K562 (cell line): Measurements from ENCODE around the gene METTL23.
"Not testable (repeated sequence)": the region's sequence is repeated elsewhere in the genome, so short reads cannot be mapped to it uniquely, and the experiment has no call there.

Source experiments
- BCL6 ChIP-seq: fragments of 250-450 bp; sonication (Bioruptor Pico); IDR thresholded peaks from 2 replicates; pipeline ENCODE4 v1.4.0; 2020
- ETV6 ChIP-seq, 3 experiments: fragments of 150-350 bp in 1 of 3; sonication (generic) in 1 of 3; formaldehyde crosslinking in 1 of 3; IDR thresholded peaks; 2 replicates each; pipeline versions ENCODE4 v1.6.1 to v1.8.0; 2014 to 2022; ENCODE audit warnings: borderline replicate concordance in 2 of 3, low read depth in 2 of 3, antibody characterized with exemption in 1 of 3, low read length in 1 of 3, mild to moderate bottlenecking in 1 of 3, missing genetic modification reagents in 1 of 3
- FOXM1 ChIP-seq, 2 experiments: fragments of 450-650 bp in 1 of 2; sonication (generic) in 1 of 2; formaldehyde crosslinking in 1 of 2; IDR thresholded peaks; 2 replicates each; pipeline versions ENCODE4 v1.6.1 to v1.9.0; 2017 to 2022; ENCODE audit warnings: low read depth in 2 of 2, mild to moderate bottlenecking in 2 of 2, missing genetic modification reagents in 1 of 2, moderate library complexity in 1 of 2
- KLF1 ChIP-seq: fragments of 450-650 bp; IDR thresholded peaks from 2 replicates; pipeline ENCODE4 v1.6.1; 2016; ENCODE audit warnings: missing genetic modification characterization, missing compliant biosample characterization
- MNT ChIP-seq, 2 experiments: fragments of 450-650 bp; conservative IDR thresholded peaks; 2 replicates each; pipeline ENCODE4 v1.6.1; 2017; ENCODE audit warnings: mild to moderate bottlenecking in 2 of 2, moderate library complexity in 2 of 2
- POLR2AphosphoS5 ChIP-seq: IDR thresholded peaks from 2 replicates; pipeline ENCODE4 v1.6.1; 2011; ENCODE audit warnings: mild to moderate bottlenecking, low read depth, low read length, moderate library complexity; ENCODE audit not compliant: control insufficient read depth, insufficient read depth
- SMAD1 ChIP-seq: fragments of 150-350 bp; IDR thresholded peaks from 2 replicates; pipeline ENCODE4 v1.6.1; 2014; ENCODE audit warnings: low read length, low read depth; ENCODE audit not compliant: partially characterized antibody
- SRSF9 ChIP-seq: fragments of 200-400 bp; formaldehyde crosslinking; IDR thresholded peaks from 2 replicates; pipeline ENCODE4 v1.6.1; 2017; ENCODE audit warnings: low read depth, low read length, borderline replicate concordance
- TARDBP ChIP-seq: fragments of 450-650 bp; IDR thresholded peaks from 2 replicates; pipeline ENCODE4 v1.6.1; 2016
- ZNF212 ChIP-seq: fragments of 450-650 bp; formaldehyde crosslinking; IDR thresholded peaks from 2 replicates; pipeline ENCODE4 v1.4.0; 2020; ENCODE audit warnings: mild to moderate bottlenecking
- TF ChIP-seq, protein P1 (sequence below), 3 experiments: IDR thresholded peaks in 2 of 3; conservative IDR thresholded peaks in 1 of 3; 2 replicates each; pipeline ENCODE4 v1.5.1; 2011 to 2012; ENCODE audit warnings: low read length in 3 of 3, mild to moderate bottlenecking in 3 of 3, control low read depth in 2 of 3, improper control_type of control experiment in 1 of 3, inconsistent platforms in 1 of 3, low read depth in 1 of 3, mixed read lengths in 1 of 3, moderate library complexity in 1 of 3; ENCODE audit not compliant: insufficient read depth in 2 of 3

- TF ChIP-seq FOXM1 (IDR thresholded peaks at IDR 0.05; ENCODE audit: low read depth); FOXM1 (CRISPR knock-in tag; IDR thresholded peaks at IDR 0.05; ENCODE audit: low read depth); SRSF9; KLF1 (tag); ZNF212 (CRISPR knock-in tag); SMAD1; MNT (conservative IDR thresholded peaks at IDR 0.05); POLR2AphosphoS5; ETV6 (IDR thresholded peaks at IDR 0.05; ENCODE audit: borderline replicate concordance in 1 of 2, low read depth in 2 of 2, low read length in 1 of 2); ETV6 (CRISPR knock-in tag; IDR thresholded peaks at IDR 0.05; ENCODE audit: borderline replicate concordance); TARDBP; BCL6 (CRISPR knock-in tag): not testable (repeated sequence)
- TF ChIP-seq, protein P1, sequence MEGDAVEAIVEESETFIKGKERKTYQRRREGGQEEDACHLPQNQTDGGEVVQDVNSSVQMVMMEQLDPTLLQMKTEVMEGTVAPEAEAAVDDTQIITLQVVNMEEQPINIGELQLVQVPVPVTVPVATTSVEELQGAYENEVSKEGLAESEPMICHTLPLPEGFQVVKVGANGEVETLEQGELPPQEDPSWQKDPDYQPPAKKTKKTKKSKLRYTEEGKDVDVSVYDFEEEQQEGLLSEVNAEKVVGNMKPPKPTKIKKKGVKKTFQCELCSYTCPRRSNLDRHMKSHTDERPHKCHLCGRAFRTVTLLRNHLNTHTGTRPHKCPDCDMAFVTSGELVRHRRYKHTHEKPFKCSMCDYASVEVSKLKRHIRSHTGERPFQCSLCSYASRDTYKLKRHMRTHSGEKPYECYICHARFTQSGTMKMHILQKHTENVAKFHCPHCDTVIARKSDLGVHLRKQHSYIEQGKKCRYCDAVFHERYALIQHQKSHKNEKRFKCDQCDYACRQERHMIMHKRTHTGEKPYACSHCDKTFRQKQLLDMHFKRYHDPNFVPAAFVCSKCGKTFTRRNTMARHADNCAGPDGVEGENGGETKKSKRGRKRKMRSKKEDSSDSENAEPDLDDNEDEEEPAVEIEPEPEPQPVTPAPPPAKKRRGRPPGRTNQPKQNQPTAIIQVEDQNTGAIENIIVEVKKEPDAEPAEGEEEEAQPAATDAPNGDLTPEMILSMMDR (IDR thresholded peaks at IDR 0.05 in 2 of 3, conservative IDR thresholded peaks at IDR 0.05 in 1 of 3; ENCODE audit: insufficient read depth in 2 of 3, low read depth in 1 of 3, low read length in 3 of 3) = not testable (repeated sequence)
These were observed 28.1 kb upstream of the METTL23 start for GRCh38 chr17:76698466-76698977.
